Parathyroid adenoma (tissue), 2 donors: ENCODE data around the gene OR6V1.

Experiments used
- H2AFZ ChIP-seq: fragments of 300-600 bp; sonication (generic); one replicate; pipeline ENCODE4 v1.7.0; 2017; ENCODE audit warnings: antibody characterized with exemption, mild to moderate bottlenecking
- H3K27ac ChIP-seq: fragments of 300-600 bp; sonication (generic); one replicate; pipeline ENCODE4 v1.7.0; 2017
- H3K27me3 ChIP-seq: fragments of 300-600 bp; sonication (generic); one replicate; pipeline ENCODE4 v1.7.0; 2017; ENCODE audit warnings: low read length; ENCODE audit not compliant: control insufficient read depth, insufficient read depth
- H3K36me3 ChIP-seq: fragments of 300-600 bp; sonication (generic); one replicate; pipeline ENCODE4 v1.7.0; 2017; ENCODE audit warnings: low read length; ENCODE audit not compliant: control insufficient read depth, insufficient read depth
- H3K4me1 ChIP-seq: fragments of 300-600 bp; sonication (generic); one replicate; pipeline ENCODE4 v1.7.0; 2017; ENCODE audit warnings: control low read depth
- H3K4me2 ChIP-seq: fragments of 300-600 bp; sonication (generic); one replicate; pipeline ENCODE4 v1.7.0; 2017; ENCODE audit warnings: low read length
- H3K4me3 ChIP-seq: fragments of 300-600 bp; sonication (generic); one replicate; pipeline ENCODE4 v1.7.0; 2017; ENCODE audit warnings: low read depth, low read length
- H3K79me2 ChIP-seq: fragments of 300-600 bp; sonication (generic); one replicate; pipeline ENCODE4 v1.7.0; 2017; ENCODE audit warnings: control low read depth
- H3K9ac ChIP-seq: fragments of 300-600 bp; sonication (generic); one replicate; pipeline ENCODE4 v1.7.0; 2017; ENCODE audit warnings: mild to moderate bottlenecking
- H3K9me3 ChIP-seq: fragments of 300-600 bp; sonication (generic); one replicate; pipeline ENCODE4 v1.7.0; 2017; ENCODE audit warnings: low read length; ENCODE audit not compliant: control insufficient read depth
- TF ChIP-seq, protein P1 (sequence below): fragments of 300-600 bp; sonication (generic); IDR thresholded peaks from one replicate; pipeline ENCODE4 v1.7.0; 2017; ENCODE audit warnings: antibody characterized with exemption, mild to moderate bottlenecking
- donor health status: primary hyperparathyroidism.

The OR6V1 gene

DNA sequence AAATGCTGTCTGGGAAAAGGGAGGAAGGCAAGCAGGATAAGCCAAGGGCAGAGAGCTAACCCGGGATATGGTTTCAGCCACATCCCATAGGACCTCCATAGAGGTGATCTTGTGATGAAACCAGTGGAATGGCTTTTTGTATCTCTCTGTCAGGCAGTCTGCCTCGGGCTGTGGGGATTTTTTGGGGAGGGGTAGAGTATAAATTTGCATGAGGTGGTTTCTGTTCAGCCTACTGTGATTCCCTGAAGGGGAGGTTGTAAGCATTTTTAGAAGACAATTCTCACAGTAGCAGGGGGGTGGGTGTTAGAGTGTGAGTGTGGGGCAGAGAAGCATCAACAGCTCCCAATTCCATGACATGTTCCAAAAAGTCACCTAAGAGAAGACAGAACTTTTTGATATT, 37.1 kb upstream of the OR6V1 start:
- H3K4me1 ChIP-seq = no peaks in the 10 kb centered on the region
- no peak overlapping the region for H3K4me3 ChIP-seq
- TF ChIP-seq, protein P1, sequence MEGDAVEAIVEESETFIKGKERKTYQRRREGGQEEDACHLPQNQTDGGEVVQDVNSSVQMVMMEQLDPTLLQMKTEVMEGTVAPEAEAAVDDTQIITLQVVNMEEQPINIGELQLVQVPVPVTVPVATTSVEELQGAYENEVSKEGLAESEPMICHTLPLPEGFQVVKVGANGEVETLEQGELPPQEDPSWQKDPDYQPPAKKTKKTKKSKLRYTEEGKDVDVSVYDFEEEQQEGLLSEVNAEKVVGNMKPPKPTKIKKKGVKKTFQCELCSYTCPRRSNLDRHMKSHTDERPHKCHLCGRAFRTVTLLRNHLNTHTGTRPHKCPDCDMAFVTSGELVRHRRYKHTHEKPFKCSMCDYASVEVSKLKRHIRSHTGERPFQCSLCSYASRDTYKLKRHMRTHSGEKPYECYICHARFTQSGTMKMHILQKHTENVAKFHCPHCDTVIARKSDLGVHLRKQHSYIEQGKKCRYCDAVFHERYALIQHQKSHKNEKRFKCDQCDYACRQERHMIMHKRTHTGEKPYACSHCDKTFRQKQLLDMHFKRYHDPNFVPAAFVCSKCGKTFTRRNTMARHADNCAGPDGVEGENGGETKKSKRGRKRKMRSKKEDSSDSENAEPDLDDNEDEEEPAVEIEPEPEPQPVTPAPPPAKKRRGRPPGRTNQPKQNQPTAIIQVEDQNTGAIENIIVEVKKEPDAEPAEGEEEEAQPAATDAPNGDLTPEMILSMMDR = no peak
- H3K4me2 ChIP-seq = no peak overlapping the region
- no peaks in the 10 kb centered on the region for H3K79me2 ChIP-seq
- H3K9ac ChIP-seq = no peak overlapping the region
- no peaks in the 10 kb centered on the region for H3K27me3 ChIP-seq
- no peaks in the 10 kb centered on the region for H3K36me3 ChIP-seq
- no peak overlapping the region for H3K27ac ChIP-seq
- no peak overlapping the region for H2AFZ ChIP-seq
- H3K9me3 ChIP-seq = no peaks in the 10 kb centered on the region

DNA sequence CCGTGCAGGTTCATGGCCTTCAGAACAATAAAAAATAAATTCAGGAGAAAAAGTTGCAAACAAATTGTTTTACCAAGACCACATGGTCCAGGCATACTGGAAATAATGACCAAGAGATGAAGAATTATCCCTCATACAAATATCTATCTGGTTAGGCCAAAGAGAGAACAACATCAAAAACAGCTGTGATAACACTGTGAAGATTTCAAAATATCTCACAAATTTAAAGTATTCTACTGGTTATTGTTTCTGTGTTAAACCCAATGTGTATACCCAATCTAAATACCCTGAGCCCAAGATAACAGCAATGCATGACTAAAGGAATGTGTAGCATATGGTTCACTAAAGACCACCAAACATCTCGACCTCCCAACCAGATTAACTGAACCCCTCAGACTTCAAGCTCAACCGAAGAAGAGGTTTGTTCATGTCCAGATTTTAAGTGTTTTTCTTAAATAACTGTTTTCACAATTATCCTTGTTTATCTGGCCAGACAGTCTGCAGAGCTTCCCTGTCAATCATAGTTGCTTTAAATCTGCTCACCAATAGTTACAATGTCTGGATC, 36.1 kb upstream of the OR6V1 start:
- Histone ChIP-seq H3K4me3 (no peak overlapping the region), H3K4me1 (no peaks in the 10 kb centered on the region), H3K27ac (no peak overlapping the region), H3K36me3 (no peaks in the 10 kb centered on the region), H3K9ac (no peak overlapping the region), H3K27me3 (no peaks in the 10 kb centered on the region), H3K9me3 (no peaks in the 10 kb centered on the region), H3K79me2 (no peaks in the 10 kb centered on the region), H2AFZ (no peak overlapping the region), H3K4me2 (no peak overlapping the region)
- TF ChIP-seq, protein P1 = no peak

DNA sequence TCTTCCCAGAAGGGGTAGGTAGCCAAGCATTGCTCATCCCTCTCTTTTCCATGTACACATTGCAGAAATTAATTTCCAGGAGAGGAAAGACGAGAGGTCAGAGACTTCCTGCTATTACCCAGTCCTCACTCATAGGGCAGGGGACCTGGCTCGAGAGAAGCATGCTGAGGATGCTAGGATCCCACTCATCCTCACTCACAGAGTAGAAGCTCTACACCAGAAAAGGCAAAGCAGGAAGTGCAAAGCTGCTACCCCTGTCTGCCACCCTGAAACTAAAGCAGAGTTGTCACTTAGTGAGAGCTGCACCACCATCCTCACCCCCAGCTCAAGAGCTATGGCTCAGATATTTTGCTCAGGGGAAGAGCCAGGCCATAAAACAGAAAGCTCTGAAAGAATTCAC, 35.1 kb upstream of the OR6V1 start:
- H2AFZ ChIP-seq = no peak overlapping the region
- no peaks in the 10 kb centered on the region for H3K9me3 ChIP-seq
- TF ChIP-seq, protein P1 = no peak
- no peak overlapping the region for H3K9ac ChIP-seq
- no peak overlapping the region for H3K27ac ChIP-seq
- H3K79me2 ChIP-seq = no peaks in the 10 kb centered on the region
- no peak overlapping the region for H3K4me2 ChIP-seq
- H3K36me3 ChIP-seq = no peaks in the 10 kb centered on the region
- H3K4me1 ChIP-seq = no peaks in the 10 kb centered on the region
- H3K4me3 ChIP-seq = no peak overlapping the region
- no peaks in the 10 kb centered on the region for H3K27me3 ChIP-seq

DNA sequence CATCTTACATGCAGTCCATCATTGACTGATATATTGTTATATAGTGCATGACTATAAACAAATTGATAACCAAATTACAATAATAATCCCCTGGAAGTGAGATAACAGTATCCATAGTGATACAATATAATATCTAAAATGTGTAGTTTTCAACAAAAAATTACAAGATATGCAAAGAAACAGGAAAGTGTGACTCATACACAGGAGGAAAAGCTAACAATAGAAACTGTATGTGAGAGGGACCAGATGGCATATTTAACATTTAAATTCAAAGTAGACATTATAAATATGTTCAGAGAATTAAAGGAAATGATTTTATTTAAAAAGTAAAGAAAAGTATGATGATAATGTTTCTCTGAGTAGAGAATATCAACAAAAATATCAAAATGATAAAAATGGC, 33.2 kb upstream of the OR6V1 start:
- Histone ChIP-seq H3K27ac (no peak overlapping the region), H3K9ac (no peak overlapping the region), H3K36me3 (no peaks in the 10 kb centered on the region), H3K4me3 (no peak overlapping the region), H2AFZ (no peak overlapping the region), H3K27me3 (no peaks in the 10 kb centered on the region), H3K9me3 (no peaks in the 10 kb centered on the region), H3K4me2 (no peak overlapping the region), H3K4me1 (no peaks in the 10 kb centered on the region), H3K79me2 (no peaks in the 10 kb centered on the region)
- TF ChIP-seq, protein P1 = no peak

DNA sequence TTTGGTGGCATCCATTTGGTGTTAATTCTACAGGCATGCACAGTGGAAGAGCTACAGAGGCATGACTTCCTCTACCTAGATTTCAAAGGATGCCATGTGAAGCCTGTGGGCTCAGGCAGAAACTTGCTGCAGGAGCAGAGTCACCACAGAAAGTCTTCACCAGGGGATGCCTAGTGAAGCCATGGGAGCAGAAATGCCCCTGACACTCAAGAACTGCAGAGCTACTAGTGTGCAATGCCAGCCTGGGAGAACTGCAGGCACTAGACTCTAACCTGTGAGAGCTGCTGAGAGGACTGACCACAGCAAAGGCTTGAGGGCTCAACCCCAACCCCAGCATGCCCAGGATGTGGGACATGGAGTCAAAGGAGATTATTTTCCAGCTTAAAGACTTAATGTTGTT, 29.1 kb upstream of the OR6V1 start:
- Histone ChIP-seq H3K4me3 (no peak overlapping the region), H3K4me2 (no peak overlapping the region), H2AFZ (no peak overlapping the region), H3K9ac (no peak overlapping the region), H3K4me1 (no peaks in the 10 kb centered on the region), H3K36me3 (no peaks in the 10 kb centered on the region), H3K79me2 (no peaks in the 10 kb centered on the region), H3K27me3 (no peaks in the 10 kb centered on the region), H3K9me3 (no peaks in the 10 kb centered on the region), H3K27ac (no peak overlapping the region)
- TF ChIP-seq, protein P1 = no peak
